HG03159 (cell line): ENCODE data around the gene WSB1.

Source experiments
- ATAC-seq: cut with Tn5 transposase; IDR thresholded peaks from one replicate; pipeline ENCODE4 v1.9.1; 2021; ENCODE audit warnings: mild to moderate bottlenecking, moderate library complexity; ENCODE audit not compliant: unreplicated experiment

WSB1 gene

GRCh38 chr17:27354491-27355081 is 60.7 kb downstream of the WSB1 start:
- ATAC-seq, result no peak

GRCh38 chr17:27355419-27355818 is 61.5 kb downstream of the WSB1 start:
- ATAC-seq, result no peak

- no peak for ATAC-seq
Measured at GRCh38 chr17:27356091-27356705, 62.3 kb downstream of the WSB1 start.

- no peak for ATAC-seq
Measured at GRCh38 chr17:27357236-27357635, 63.3 kb downstream of the WSB1 start.

- no peak for ATAC-seq
Measured at GRCh38 chr17:27360507-27360906, 66.6 kb downstream of the WSB1 start.

GRCh38 chr17:27361695-27362094 is 67.8 kb downstream of the WSB1 start:
- ATAC-seq, result no peak

- ATAC-seq, result no peak
Measured at GRCh38 chr17:27362503-27362902, 68.6 kb downstream of the WSB1 start.

GRCh38 chr17:27362909-27363308 is 69.0 kb downstream of the WSB1 start:
- ATAC-seq, result no peak

- ATAC-seq, result no peak
Measured at GRCh38 chr17:27363326-27363725, 69.4 kb downstream of the WSB1 start.
